Iris pigment epithelial cell (primary cell): Measurements from ENCODE around the gene BCAS3.
"Not testable (repeated sequence)": the region's sequence is repeated elsewhere in the genome, so short reads cannot be mapped to it uniquely, and the experiment has no call there.

Source experiments
- DNase-seq: peaks from one replicate; pipeline ENCODE4 v3.0.0-alpha.2; 2011; ENCODE audit warnings: low read depth

Gene BCAS3

DNA sequence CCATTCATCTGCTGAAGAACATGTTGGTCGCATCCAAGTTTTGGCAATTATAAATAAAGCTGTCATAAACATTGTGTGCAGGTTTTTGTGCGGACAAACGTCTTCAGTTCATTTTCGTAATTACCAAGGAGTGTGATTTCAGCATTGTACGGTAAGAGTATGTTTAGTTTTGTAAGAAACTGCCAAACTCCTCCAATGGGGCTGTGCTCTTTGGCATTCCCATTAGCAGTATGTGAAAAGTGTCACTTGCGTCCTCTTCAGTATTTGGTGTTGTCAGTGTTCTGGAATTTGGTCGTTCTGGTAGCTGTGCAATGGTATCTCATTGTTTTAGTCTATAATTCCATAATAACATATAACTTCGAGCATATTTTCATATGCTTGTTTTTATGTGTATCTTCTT lies 120.9 kb downstream of the BCAS3 start:
- DNase-seq, result no peak

DNA sequence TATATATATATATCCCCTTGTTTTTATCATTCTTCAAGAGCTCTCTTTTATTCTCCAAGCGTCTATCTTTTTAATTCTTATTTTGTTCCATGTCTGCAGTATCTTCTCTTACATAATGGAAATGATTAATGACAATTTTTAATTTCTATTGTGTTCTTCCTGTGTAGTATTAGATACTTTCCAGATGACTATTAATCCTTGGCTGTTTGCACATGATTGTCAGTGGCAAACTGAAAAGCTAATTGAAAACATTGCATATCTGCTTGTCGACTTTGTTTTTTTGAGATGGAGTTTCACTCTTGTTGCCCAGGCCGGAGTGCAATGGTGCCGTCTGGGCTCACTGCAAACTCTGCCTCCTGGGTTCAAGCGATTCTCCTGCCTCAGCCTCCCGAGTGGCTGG lies 124.7 kb downstream of the BCAS3 start:
- no peak for DNase-seq

DNA sequence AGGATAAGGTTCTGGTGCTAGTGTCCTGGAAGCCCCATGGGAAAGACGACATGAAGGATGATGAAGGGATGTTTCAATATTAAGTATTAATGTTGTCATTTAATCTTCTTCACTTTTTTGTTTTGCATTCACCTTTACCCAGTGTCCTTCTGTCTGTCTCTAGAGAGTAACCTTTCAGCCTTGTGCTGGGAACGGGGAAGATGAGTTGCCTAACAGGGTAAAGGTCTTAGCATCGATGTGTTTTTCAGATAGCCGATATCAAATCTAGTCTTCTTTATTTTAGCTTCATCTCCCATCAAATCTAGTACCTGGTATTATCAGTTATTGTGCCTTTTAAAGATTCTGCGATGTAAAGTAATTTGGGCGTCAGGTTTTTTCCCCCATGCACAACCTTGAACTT lies 125.4 kb downstream of the BCAS3 start:
- no peak for DNase-seq

DNA sequence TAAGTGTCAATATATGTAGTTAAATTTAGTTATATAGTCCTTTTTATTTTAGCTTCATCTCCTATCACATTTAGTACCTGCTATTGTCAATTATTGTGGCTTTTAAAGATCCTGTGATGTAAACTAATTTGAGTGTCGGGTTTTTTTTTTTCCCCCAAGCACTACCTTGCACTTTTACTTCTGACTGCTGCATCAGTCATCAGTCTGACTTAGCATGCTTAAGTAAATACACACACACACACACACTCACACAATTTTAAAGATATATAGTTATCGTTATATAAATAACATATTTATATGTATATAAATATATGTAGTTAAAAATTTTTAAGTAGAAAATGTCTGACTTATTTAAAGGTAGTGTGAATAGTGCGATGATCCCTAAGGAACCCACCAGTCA lies 127.2 kb downstream of the BCAS3 start:
- DNase-seq, result no peak

DNA sequence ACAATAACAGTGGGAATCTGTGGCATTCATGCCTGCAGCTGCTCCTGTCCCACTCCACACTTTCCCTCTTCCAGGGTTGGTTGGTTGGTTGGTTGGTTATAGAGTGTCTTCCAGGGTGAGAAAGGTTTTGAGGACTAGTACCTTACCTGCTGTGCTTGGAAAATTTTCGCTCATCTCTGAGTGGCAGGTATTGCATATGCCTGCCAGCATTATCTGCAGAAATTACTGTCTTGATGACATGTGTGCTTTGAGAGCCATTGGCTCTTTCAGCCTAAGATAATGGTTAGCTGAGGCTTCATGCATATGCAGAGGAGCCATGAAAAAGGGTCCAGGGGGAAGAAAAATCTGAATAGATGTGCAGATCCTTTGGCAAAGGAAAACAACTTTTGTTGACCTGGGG lies 131.8 kb downstream of the BCAS3 start:
- no peak for DNase-seq

DNA sequence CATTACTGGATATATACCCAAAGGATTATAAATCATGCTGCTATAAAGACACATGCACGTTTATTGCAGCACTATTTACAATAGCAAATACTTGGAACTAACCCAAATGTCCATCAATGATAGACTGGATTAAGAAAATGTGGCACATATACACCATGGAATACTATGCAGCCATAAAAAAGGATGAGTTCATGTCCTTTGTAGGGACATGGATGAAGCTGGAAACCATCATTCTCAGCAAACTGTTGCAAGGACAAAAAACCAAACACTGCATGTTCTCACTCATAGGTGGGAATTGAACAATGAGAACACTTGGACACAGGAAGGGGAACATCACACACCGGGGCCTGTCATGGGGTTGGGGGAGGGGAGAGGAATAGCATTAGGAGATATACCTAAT lies 137.3 kb downstream of the BCAS3 start:
- DNase-seq, result not testable (repeated sequence)

DNA sequence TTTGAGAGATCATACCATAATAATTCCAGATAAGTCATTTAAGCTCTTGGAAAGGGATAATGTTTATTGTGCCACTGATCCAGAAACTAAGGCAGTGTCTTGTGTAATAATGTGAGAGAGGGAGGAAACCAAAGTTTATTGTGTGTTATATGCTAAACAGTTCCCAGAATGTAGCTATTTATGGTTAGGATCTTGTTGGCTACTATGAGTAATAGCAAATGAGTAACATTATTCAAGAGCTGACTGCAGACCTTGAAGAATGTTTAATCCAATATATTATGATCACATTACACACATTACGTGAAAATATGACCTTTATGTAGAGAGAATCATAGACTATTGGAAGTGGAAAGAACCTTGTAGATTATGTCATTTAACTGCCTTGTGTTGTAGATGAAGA lies 139.5 kb downstream of the BCAS3 start:
- DNase-seq, result peak; percentile 91

DNA sequence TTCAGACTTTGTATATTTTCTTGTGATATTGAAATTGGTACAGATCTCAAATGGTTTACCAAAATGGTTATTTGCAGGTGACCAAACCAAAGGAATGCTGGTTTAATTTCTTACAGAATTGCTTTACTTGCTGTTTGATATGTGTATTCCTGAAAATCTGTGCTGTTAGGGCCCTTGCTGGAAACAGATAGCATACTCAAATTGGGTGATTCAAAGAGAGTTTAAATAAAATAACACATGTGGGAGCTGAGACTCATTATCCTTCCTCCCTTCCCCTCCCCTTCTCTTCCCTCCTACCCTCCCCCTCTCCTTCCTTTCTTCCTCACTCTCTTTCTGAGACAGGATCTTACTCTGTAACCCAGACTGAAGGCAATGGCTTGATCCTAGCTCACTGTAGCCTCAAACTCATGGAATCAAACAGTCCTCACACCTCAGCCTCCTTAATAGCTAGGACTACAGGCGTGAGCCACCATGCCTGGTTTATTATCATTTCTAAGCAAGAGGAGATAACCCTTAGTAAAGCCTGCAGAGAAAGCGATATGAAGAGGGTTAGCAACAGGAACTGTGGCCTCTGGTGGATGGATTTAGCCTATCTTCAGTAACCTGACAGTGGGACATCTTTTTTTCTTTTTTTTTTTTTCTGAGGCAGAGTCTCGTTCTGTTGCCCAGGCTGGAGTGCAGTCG lies 141.9 kb downstream of the BCAS3 start:
- DNase-seq, result no peak

DNA sequence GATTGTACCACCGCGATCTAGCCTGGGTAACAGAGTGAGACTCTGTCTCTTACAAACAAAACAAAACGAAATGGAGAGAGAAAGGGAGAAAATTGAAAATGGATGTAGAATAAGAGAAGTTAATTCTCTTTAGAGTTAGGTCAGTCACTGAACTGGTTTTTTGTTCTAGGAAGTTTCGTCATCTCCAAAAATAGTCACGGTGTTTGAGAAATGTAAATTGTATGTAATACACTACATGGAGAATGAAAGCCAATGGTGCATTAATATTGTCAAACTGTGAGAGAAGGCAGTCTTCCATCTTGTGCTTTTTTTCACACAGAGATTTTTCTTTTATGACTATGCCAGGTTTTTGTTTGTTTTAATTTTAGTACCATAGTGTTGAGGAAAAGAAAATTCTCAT lies 145.9 kb downstream of the BCAS3 start:
- DNase-seq, result no peak

DNA sequence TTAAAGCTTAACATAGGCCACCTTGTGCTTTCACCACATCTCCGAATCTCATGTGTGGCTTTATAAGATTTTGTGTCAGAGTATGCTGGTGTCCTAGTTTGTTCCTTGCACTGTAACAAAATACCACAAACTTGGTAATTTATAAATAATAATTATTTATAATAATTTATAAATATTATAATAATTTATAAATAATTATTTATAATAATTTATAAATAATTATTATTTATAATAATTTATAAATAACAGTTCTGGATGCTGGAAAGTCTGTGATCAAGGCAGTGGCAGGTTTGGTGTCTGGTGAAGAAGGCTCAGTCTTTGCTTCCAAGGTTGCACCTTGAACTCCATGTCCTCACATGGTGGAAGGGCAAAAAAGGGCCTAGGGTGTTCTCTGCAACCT lies 147.7 kb downstream of the BCAS3 start:
- no peak for DNase-seq

DNA sequence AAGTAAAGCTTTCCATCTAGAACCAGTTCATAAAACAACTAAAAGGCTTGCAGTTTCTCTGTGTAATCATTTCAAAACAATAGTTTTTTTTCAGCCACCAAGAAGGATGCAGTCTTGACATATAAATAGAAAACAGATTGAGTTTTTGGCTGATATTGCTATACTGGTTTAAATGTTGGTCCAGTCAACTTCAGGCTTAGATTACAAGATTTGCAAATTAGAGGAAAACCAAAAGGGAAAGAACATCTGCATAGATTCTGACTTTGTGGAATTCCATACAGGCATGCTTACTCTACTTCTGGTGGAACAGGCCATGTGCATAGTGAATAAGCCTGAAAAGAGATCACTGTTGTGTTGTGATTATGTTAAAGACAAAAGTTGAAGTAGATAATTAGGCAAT lies 150.3 kb downstream of the BCAS3 start:
- no peak for DNase-seq

DNA sequence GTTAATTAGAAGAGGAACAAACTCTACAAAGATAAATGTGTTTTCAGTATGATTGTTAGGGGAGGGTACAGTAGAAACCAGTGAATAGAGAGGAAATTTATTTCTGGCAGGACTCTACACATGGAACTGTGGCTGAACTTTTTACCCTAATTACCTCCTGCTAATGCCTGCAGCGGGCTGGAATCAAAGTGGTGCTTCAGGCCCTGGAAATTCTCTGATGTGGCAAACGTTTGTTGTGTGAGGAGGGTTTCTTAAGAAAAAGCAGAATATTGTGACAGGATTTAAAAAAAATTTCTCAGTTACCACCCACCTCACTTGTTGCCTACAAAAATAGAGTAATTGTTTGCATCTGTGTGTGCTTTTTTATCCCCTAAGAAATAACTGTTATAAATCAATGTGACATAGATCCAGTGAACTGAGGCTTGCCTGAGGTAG lies 154.5 kb downstream of the BCAS3 start:
- no peak for DNase-seq

DNA sequence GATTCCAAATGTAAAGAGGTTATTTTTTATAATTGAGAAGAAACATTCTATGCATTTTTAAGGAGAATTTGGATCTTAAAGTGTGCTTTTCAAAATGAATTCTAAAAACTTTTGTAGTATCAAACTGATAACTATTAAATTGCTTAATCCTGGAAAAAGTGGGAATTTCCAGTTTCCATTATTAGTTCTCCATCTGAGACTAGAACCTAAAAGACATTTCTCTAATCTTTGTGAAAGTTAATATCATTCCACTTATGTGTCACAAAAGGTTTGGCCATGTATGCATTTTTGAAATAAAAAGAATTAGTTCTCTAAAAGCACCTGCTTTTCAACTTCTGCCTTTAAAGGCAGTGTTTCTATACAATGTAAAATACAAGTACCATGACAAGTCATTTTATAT lies 155.0 kb downstream of the BCAS3 start:
- no peak for DNase-seq

DNA sequence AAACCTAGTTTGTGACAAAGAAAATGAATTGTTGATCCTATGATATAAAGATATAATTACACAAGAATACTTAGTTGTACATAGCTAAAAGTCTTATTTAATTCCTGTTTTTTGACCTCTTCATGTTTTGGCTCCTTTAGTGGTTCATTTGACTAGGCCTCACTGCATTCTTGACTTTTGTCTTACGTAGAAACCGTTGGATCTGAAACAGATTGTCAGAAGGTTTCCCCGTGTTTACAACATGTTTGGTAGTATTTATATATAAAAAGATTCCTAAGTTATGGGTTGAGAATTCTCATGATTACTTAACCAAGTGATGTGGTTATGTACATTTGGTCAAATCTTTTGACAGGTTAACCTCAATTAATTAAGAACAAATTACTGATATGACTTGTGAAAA lies 162.8 kb downstream of the BCAS3 start:
- DNase-seq, result peak; percentile 7

DNA sequence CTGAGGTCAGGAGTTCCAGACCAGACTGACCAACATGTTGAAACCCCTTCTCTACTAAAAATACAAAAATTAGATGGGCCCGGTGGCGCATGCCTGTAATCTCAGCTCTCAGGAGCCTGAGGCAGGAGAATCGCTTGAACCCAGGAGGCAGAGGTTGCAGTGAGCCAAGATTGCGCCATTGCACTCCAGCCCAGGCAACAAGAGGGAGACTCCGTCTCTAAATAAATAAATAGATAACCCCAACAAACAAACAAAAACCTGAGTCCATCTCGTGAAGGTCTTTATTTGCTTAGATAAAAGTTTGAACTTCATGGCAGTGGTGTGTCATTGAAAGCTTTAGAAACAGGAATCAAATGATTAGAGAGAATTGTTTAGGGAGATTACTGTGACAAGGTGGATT lies 167.4 kb downstream of the BCAS3 start:
- no peak for DNase-seq

DNA sequence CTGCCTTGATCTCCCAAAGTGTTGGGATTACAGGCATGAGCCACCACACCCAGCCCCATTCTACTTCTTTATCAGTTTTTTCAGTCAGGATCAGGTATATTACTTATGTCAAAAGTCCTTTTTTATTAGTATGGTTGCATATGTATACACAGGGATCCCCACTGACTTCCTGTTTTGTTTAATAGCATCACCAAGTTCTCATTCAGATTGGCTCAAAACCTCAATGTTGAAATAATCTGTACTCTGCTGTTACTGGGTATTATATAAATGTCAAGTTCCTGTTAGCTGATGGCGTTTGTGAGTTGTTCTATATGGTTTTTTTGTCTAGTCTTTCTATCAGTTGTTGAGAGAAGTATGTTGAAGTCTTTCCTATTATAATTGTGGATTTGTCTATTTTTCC lies 168.5 kb downstream of the BCAS3 start:
- DNase-seq, result peak; percentile 15

DNA sequence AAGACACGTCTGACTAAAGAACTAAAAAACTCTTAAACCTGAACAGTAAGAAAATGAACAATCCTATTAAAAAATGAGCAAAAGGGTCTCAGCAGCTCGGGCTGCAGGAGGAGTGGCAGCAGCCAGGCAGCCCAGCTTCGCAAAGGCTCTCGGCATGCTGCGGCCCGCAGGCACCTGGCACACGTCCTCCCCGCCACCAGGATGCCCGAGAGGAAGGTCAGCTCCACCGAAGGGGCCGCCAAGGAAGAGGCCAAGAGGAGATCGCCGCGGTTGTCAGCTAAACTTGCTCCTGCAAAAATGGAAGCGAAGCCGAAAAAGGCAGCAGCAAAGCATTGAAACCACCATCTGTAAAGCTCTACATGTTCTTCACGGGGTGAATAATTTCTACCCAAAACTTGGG lies 173.5 kb downstream of the BCAS3 start:
- no peak for DNase-seq

DNA sequence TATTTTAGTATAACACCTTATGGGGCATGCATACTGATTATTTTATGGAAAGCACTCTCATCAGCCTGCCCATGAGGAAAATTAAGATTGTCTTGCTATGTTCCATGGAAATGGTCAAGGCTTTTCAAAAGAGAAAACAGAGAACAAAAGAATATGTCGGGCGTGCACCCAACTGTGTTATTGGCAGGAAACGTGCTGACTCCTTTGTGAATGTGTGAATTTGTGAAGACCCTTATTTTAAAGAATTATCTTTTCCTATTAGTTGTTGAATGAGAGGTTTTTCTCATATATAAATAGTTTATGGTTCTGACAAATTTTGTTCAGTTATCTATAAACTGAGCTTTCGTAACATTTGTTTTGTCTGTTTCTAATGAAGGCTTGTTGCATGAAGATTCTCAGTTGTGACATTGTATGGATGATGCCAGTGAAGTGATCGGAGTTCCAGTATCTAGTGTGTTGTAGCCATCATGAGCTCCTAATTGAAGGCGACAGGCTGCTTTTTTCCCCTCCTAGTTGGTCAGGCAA lies 180.0 kb downstream of the BCAS3 start:
- DNase-seq, result no peak

DNA sequence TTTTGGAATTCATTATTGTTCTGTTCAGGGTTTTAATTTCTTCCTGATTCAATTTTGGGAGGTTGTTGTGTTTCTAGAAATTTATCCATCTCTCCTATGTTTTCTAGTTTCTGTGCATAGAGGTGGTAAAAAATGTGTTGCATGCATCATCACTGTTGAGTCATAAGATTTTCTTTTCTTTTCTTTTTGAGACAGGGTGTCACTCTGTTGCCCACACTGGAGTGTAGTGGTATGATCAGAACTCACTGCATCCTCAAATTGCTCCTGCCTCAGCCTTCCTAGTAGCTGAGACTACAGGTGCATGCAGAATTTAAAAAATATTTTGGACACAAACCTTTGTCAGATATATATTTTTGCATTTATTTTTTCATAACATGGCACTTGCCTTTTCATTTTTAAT lies 184.8 kb downstream of the BCAS3 start:
- DNase-seq, result no peak

DNA sequence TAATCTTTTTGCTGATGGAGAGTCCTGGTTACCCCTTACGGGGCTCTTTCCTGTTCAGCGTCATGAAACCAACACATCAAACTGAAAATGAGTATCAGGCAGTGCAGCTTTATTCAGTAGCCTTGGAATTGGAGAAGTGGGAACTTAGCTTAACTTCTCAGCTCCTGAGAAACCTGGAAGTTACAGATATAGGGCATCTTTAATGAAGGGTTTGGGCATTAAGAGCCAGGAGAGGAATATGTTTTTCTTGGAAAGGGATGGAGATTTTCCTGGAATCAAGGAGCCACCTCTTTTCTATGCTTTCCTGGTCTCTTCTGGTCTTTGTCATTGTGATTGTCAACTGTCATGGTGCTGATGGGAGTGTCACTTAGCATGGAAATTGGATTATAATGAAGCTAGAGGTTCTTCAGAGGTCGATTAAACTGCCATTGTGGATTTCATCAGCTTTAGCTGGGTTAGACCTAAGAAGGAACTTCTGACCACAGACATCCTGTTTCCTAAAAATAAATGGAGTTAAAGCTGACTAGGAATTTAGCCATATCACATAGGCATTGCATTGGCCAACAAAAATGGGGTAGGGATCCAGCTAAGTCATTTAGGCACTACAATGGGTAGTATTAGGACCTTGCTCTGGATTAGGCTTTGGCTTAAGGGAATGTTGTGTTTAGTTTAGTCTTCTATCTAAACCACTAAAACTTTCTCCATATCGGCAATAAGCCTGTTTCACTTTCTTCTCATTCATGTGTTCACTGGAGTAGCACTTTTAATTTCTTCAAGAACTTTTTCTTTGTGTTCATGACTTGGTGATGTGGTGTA lies 186.4 kb downstream of the BCAS3 start:
- DNase-seq, result peak; percentile 36

DNA sequence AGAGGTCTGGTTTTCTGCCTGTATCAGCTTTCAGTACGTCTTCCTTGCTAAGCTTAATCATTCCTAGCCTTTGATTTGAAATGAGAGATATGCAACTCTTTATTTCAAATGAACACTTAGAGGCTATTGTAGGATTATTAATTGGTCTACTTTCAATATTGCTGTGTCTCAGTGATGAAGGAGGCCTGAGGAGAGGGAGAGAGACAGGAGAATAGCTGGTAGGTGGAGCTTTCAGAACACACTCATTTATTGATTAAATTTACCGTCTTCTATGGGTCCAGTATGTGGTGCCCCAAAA lies 187.0 kb downstream of the BCAS3 start:
- DNase-seq, result no peak

DNA sequence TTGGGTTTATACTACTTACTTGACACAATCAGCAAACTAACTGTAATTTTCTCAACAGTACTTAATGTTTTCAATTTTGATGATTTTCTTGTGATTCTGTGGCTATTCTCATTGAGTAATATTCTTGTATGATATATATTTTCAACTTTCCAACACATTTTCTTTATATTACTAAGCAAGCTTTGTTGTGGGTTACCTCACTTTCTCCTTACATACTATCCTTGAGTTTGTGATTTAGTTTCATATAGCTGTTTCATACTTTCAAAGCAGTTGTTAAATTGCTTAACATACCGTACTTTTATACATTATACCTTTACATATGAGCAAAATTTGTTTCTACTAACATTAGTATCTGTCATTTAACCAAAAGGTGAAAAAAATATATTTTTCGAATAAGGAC lies 197.1 kb downstream of the BCAS3 start:
- DNase-seq, result no peak

DNA sequence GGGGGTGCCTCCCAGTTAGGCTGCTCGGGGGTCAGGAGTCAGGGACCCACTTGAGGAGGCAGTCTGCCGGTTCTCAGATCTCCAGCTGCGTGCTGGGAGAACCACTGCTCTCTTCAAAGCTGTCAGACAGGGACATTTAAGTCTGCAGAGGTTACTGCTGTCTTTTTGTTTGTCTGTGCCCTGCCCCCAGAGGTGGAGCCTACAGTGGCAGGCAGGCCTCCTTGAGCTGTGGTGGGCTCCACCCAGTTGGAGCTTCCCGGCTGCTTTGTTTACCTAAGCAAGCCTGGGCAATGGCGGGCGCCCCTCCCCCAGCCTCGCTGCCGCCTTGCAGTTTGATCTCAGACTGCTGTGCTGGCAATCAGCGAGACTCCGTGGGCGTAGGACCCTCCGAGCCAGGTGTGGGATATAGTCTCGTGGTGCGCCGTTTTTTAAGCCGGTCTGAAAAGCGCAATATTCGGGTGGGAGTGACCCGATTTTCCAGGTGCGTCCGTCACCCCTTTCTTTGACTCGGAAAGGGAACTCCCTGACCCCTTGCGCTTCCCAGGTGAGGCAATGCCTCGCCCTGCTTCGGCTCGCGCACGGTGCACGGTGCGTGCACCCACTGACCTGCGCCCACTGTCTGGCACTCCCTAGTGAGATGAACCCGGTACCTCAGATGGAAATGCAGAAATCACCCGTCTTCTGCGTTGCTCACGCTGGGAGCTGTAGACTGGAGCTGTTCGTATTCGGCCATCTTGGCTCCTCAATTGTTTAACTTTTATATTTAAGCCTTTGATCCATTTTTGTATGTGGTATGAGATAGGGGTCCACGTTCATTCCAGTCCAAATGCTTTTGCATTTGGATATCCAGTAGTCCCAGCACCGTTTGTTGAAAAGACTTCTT lies 209.3 kb downstream of the BCAS3 start:
- not testable (repeated sequence) for DNase-seq
